GM19043 (cell line): ENCODE results near the gene CELA3A.
"Not testable (repeated sequence)": the region's sequence is repeated elsewhere in the genome, so short reads cannot be mapped to it uniquely, and the experiment has no call there.

Source experiments
- ATAC-seq: cut with Tn5 transposase; IDR thresholded peaks from one replicate; pipeline ENCODE4 v1.9.1; 2021; ENCODE audit warnings: low read depth; ENCODE audit not compliant: unreplicated experiment

The CELA3A gene

GRCh38 chr1:21980515-21981220 lies 20.8 kb upstream of the CELA3A start:
- not testable (repeated sequence) for ATAC-seq

- not testable (repeated sequence) for ATAC-seq
Observed at GRCh38 chr1:21981253-21981652, 20.2 kb upstream of the CELA3A start.

GRCh38 chr1:21982122-21982521 lies 19.3 kb upstream of the CELA3A start:
- not testable (repeated sequence) for ATAC-seq

DNA sequence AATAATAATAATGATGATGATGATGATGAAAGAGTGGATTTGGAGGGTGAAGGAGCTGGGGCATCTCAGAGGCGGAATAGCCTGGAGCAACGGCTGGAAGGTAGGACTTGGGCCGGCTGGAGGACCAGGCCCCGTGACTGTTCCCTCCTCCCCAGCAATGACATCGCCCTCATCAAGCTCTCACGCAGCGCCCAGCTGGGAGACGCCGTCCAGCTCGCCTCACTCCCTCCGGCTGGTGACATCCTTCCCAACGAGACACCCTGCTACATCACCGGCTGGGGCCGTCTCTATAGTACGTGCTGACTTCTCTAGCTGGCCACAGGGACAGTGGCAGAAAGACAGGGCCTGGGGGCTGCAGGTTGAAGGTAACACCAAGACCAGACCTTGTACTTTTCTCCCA lies 17.9 kb upstream of the CELA3A start:
- ATAC-seq: not testable (repeated sequence)

DNA sequence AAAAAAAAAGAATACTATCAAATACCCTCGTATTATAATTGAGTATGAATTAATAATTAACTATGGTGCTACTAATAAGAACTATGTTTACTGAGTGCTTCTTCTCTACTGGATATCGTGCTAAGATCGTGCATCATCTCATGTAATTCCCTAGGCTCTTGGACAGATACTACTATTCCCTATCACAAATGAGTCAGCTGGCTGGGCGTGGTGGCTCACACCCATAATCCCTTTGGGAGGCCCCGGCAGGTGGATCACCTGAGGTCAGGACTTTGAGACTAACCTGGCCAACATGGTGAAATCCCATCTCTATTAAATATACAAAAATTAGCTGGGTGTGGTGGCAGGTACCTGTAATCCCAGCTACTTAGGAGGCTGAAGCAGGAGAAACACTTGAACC lies 15.6 kb upstream of the CELA3A start:
- not testable (repeated sequence) for ATAC-seq

- ATAC-seq: not testable (repeated sequence)
Observed at GRCh38 chr1:21986386-21986785, 15.1 kb upstream of the CELA3A start.

DNA sequence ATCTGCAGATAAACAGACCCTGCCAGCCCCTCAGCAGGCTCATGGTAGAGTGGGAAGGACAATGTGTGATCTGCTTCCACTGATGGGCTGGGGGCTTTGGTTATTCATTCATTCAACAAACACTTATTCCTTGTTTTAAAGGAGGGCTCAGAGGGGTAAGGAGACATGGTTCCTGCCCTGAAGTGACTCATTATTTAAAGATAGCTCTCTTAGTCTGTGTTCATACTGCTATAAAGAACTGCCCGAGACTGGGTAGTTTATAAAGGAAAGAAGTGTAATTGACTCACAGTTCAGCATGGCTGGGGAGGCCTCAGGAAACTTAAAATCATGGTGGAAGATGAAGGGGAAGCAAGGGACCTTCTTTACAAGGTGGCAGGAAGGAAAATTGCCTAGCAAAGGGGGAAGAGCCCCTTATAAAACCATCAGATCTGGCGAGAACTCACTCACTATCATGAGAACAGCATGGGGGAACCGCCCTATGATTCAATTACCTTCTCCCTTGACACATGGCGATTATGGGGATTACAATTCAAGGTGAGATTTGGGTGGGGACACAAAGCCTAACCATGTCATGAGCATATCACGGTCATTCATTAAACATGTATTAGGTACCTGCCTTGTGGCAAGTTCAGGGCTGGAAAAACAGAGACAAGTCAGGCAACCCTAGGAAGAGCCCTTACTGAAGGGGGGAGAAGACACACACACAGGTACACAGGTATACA lies 11.6 kb upstream of the CELA3A start:
- not testable (repeated sequence) for ATAC-seq

GRCh38 chr1:21992186-21992585 lies 9.3 kb upstream of the CELA3A start:
- ATAC-seq: not testable (repeated sequence)

- not testable (repeated sequence) for ATAC-seq
Observed at GRCh38 chr1:21994716-21995115, 6.7 kb upstream of the CELA3A start.

- ATAC-seq: not testable (repeated sequence)
Observed at GRCh38 chr1:21996663-21996970, 4.8 kb upstream of the CELA3A start.

DNA sequence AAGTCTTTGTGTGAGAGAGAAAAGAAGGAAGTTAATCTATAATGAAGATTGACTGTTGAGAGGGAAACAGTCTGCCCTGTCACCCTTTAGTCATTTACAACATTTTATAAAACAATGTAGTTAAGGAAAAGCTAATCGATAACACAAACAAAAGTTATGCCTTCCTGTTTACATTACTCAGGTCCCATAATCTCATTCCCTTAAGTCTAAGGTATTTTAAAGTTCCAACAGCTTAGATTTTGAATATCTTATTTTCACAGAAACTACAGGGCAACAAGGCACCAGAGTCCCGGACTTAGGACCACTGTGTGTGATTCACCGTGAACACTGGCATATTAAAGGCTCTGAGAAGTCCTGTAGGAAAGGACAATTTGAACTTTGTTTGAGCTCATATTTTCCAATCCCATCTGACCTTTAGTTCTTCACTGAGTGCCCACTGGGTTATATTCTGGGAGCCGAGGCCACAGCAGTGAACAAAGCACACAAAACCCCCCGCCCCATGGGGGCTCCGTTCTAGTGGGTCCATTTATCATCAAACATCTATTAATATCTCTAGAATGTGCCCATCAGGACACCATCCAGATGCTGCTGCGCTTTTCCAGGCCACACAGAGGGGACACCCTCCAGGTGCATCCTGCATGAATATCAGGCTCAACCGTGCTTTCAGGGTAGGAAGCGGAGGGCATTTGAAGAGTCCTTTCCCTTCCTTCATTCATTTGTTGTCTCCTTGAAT lies 3.4 kb upstream of the CELA3A start:
- not testable (repeated sequence) for ATAC-seq

DNA sequence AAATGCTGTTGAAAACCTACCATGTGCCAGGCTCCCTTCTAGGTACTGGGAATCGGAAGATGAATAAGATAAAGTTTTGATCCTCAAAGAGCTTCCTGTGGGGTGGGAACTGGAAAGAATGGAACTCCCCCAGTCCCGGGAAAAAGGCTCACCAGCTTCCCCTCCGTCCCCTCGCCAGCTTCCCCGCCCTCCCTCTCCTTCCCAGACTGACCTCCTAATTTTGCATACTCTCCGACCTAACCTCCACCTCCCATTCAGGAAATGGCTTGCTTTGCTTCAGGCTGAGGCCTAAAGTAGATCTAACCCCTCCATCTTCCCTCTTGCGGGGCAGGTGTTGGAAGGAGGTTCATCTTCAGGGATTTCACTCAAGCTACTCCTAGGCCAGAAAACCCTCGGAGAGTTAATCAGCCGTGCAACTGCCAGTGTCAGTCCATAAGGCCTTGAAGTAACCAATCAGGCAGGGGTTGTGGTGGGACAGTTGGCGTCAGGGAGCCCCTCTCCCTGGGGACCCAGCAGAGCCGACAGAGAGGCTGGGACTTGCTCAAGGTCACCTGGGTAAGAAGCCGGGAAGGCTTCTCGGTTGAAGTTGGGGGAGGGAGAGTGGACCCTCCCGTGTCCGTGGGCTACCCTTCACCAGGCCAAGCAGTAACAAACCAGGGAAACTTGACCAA lies 2.7 kb upstream of the CELA3A start:
- ATAC-seq: not testable (repeated sequence)

DNA sequence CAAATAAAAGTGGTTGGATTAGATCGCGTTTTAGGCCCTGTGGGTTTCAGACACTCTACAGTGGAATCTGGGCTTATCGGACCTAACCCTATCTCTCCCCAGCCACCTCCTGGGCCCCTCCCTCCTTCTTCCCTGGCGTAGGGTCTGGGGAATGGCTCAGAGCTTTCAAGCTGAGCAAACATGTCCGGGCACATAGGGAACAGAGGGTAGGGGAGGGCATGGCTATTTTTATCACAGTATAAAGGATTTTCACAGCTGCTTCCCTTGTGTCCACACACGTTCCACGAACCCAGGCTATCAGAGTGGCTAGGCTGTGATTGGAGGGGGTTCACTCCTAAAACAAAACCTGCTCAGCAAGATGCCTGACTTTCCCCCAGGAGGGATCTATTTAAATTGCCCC lies 1.8 kb upstream of the CELA3A start:
- ATAC-seq: not testable (repeated sequence)

- ATAC-seq: not testable (repeated sequence)
Observed at GRCh38 chr1:22002461-22002860, 1.0 kb downstream of the CELA3A start.

DNA sequence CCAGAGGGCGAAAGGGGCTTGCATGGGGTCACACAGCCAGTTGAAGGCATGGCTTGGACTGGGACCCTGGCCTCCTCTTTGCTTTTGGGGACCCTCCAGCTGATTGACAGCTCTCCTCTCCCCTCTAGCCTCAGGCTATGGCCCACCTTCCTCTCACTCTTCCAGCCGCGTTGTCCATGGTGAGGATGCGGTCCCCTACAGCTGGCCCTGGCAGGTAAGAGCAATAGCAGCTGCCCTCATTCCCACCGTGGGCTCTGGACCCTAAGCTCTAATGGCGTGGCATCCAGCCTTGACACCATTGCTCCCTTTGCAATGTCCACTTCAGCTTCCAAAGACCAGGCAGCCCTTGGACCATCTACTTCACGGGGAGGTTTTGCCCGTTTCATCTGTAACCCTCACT lies 1.4 kb downstream of the CELA3A start:
- ATAC-seq: not testable (repeated sequence)

DNA sequence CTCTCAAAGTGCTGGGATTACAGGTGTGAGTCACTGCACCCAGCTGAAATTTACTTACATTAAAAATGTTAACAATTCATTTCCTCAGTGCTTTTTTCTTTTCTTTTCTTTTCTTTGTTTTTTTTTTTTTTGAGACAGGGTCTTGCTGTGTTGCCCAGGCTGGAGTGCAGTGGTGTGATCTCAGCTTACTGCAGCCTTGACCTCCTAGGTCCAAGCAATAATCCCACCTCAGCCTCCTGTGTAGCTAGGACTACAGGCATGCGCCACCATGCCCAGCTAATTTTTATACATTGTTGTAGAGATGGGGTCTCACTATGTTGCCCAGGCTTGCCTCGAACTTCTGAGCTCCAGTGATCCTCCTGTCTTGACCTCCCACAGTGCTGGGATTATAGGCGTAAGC lies 2.5 kb downstream of the CELA3A start:
- ATAC-seq: not testable (repeated sequence)

- ATAC-seq: not testable (repeated sequence)
Observed at GRCh38 chr1:22005261-22006149, 4.0 kb downstream of the CELA3A start.

- not testable (repeated sequence) for ATAC-seq
Observed at GRCh38 chr1:22006736-22007135, 5.3 kb downstream of the CELA3A start.

DNA sequence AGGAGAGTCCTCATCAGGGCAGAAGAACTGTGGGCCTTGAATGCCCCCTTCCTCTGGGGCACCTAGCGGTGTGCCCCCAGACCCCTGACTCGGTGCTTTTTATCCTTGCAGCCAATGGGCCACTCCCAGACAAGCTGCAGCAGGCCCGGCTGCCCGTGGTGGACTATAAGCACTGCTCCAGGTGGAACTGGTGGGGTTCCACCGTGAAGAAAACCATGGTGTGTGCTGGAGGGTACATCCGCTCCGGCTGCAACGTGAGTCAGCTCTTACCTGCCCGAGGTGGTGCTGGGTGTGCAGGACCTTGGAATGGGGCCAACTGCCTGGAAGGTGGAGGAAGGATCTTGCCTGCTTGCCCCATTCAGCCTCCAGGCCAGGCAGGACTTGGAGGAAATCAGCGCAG lies 5.8 kb downstream of the CELA3A start:
- ATAC-seq: not testable (repeated sequence)

DNA sequence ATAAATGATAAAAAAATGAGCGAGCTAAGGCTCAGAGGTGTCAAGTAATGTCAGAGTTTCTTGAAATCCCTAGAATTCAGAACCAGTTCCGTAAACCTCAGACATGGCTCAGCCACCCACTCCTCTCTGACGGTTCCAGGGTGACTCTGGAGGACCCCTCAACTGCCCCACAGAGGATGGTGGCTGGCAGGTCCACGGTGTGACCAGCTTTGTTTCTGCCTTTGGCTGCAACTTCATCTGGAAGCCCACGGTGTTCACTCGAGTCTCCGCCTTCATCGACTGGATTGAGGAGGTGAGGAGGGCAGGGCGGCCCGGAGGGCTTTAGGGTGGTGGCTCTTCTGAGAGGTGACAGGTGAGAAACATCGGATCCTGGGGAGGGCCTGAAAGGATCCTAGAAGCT lies 8.1 kb downstream of the CELA3A start:
- ATAC-seq: not testable (repeated sequence)
